Epithelial cell of prostate (primary cell): ENCODE data around the gene YKT6.

Source experiments
- DNase-seq: peaks from one replicate; pipeline ENCODE4 v3.0.0-alpha.2; 2011; ENCODE audit warnings: low read depth, low spot score
- H3K27ac ChIP-seq: fragments of 450-650 bp; 2 replicates; pipeline ENCODE4 v1.5.1; 2017; ENCODE audit warnings: mild to moderate bottlenecking

YKT6 gene

DNA sequence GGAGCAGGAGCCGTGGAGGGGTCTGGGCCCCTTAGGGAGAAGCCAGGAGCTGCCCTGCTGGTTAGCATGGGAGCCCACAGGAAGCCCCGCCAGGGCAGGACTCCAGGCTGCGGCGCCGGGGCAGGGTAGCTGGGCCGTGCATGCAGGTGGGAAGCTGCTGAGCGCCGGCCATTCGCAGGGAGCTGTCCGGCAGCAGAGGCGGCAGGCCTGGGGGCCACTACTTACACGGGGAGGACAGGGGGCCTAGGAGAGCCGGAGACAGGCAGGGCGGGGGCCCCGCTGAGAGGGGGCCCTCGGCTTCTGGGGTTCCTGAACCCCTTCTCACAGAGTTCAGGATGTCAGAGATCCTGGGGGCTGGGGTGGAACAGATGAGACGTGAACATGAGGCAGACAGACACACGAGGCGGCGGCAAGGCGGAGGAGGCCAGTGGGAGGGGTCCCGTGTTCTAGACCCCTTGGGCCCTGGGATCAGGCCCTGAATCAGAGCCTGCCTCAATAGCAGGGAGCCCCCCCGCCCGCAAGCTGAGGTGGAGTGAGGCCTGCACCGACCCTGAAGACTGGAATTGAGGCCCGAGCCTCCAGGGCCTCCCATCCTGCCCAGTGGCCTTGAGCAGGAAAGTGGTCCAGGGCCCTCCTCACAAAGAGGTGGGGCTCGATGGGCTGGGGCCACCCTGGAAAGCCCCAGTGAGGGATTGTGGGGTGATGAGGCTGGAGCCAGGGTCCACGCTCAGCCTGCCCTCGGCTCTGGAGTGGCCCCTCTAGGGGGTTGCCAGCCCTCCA lies 28.0 kb downstream of the YKT6 start:
- no peak for DNase-seq
- H3K27ac ChIP-seq = no peak overlapping the region

DNA sequence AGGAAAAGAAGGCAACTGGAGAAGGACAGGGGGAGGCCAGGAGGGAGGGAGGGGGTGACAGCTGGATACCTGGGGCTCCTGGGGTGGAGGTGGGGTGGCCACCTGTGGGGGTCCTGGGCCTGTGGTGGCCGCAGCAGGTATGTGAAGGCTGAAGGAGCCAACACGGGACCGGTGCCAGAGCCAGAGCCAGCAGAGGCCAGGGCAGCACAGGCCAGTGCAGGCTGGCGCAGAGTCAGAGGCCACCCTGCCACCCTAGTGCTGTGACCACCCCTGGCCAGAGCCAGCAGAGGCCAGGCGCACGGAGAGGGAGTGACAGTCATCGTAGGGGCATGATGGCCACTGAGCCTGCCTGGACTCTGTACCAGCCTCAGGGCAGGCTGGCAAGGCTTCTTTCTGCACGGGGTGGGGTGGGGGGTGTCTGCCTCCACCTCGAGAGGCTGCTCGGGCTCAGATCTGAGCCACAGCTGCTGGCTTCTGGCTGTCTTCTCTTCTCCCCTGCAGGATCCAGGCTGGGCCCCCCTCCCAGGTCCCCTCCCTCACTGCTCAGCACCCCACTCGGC lies 28.8 kb downstream of the YKT6 start:
- H3K27ac ChIP-seq = no peak overlapping the region
- no peak for DNase-seq

DNA sequence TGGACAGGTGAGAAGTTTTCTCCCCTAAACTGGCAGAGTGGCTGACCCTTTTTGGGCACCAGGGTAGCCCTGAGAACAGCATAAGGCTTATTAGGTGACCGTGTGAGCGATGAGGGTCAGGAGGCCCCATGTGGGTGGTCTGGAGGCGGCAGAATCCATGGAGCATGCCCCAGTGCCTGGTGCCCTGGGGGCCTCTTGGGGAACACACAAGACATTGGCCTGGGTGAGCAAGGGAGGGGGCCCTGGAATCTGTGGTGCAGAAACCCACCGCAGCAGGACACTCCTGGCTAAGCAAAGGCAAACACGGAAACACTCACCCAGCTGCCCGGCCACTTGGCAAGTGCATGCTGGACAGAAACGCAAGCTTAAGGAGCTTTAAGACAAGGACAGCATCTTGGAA lies 29.5 kb downstream of the YKT6 start:
- H3K27ac ChIP-seq = no peak overlapping the region
- DNase-seq = no peak

DNA sequence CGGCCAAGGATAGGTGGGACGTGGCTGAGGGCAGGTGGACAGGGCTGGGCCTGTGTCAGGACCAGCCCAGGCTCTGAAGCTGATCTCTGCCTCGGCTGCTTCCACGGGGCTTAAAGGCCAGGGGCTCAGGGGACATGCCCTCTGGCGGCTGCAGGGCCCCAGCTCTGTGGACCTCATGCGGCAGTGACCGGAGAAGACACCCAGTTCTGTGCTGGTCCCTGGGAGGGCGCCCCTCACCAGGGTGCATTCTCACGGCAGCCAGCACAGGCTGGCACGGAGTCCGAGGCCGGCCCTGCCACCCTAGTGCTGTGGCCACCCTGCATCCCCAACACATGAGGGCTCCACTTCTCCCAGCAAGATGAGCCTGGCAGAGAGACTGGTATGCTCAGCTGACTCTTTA lies 30.3 kb downstream of the YKT6 start:
- no peak overlapping the region for H3K27ac ChIP-seq

DNA sequence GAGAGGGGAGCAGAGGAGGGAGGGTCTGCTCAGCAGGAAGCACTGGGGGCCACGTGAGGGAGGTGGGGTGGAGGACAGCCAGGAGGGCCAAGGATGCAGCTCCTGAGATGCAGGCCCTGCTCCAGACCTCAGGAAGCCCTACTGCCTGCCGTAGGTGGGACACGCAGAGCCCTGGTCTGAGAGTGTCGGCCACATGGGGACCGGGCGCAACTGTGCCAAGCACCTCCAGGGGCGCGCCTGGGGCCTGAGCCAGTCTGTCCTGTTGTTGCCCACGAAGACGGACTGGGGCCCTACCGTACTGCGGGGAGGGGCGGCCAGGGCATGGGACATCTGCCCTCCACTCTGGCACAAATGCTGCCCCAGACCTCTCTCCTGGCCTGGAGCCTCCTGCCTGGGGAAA lies 31.6 kb downstream of the YKT6 start:
- no peak for DNase-seq

More for the DNA sequence above, 30.3 kb downstream of the YKT6 start:
- DNase-seq = no peak

DNA sequence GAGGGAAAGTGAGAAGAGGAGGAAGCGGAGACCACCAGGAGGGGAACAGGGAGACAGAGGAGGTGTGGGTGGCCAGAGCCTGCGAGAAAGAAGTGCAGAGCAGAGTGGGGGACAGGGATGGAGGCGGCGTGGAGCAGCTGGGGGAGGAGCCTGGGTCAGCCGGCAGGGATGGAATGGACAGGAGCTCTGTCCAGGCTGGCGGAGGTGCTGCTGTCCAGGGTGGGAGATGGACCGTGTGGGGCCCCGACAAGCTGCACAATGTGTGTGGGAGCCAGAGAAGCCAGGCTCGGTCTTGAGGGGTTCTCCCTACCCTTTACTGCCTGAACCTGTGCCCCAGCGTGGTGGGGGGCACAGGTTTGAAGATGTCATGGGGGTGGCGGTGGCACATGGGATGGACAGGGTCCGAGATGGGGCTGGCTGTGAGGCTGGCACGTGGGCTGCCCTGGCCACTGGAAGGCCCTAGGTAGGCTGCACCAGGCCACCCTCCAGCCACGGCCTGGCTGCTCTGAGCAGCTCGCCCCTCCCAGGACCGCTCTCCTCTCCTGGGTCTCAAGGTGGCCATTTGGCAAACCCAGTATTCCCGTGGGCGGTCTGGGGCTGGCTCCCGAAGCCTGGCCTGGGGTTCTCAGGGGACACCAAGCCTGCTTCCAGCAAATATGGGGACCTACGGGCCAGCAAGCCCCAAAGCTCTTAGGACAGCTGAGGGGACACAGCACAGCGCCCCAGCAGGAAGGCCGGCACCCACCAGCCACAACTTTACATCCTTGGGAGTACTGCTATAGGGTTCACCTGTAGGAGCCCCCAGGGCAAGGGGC lies 32.3 kb downstream of the YKT6 start:
- no peak overlapping the region for H3K27ac ChIP-seq
- no peak for DNase-seq

More for the DNA sequence above, 31.6 kb downstream of the YKT6 start:
- no peak overlapping the region for H3K27ac ChIP-seq

DNA sequence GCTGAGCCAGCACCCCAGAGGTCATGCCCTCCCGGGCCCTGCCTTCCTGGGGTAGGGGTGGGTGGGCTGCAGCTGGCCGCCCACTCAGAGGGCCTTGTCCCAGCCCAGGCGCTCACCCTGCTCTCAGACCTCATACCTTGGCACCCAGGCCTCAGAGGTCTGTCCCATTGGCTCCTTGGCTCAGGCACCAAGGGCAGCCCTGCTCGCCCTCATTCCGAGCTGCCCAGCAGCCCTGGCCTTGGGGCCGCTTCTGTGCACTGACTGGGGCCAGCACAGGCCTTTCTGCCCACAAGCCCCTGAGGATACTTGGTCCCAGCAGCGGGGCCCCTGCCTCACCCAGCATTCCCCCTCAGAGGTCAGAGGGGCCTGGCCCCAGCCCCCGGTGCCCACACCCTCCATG lies 34.3 kb downstream of the YKT6 start:
- H3K27ac ChIP-seq = no peak overlapping the region
- no peak for DNase-seq

DNA sequence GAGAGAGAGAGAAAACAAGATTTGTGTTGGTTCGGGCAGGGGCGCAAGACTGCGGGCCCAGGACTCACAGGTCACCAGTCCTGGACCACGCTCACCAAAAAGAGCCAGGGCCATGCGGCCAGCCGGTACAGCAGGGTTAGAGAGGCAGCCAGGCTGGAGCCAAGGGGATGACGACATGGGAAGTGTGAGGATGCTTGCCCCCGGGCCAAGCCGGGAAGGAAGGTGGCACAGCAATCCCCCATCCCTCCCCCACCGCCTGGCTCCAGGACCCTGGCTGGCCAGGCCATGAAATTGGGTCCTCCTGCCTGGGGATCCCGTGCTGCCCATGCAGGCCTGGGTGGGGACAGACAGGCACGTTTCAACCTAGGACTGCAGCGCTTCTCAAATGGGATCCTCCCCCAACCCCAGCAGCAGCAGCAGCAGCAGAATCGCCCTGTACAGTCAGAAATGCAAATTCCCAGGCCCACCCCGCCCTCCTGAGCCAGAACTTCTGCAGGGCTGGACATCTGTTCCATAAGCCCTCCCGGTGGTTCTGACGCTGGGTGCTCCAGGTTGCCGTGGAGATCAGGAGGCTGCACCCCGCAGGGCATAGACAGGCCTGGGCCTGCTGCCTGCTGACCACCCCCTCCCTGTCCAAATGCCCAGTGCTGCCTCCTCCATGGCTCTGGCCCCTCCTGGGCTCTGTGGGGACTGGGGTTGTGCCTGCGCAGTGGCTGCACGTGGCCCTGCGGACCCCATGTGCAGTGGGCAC lies 35.0 kb downstream of the YKT6 start:
- H3K27ac ChIP-seq = no peak overlapping the region
- no peak for DNase-seq

DNA sequence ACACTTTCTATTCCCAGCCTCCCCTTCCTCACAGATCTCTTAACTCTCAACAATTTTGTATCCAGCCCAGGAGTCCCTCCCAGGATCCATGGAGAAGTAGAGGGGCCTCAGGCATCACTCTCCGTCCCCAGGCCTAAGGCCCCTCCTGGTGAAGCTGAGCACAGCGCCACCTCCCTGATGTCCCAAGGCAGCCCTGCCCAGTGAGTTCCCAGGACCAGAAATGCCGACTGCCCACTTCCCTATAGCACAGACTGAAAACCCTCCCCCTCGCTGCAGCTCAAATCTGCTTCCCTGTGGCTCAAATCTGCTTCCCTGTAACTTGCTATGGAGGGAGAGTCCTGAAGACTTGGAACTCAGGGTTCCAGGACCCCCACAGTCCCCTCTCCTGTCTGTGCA lies 35.6 kb downstream of the YKT6 start:
- no peak for DNase-seq
- no peak overlapping the region for H3K27ac ChIP-seq

DNA sequence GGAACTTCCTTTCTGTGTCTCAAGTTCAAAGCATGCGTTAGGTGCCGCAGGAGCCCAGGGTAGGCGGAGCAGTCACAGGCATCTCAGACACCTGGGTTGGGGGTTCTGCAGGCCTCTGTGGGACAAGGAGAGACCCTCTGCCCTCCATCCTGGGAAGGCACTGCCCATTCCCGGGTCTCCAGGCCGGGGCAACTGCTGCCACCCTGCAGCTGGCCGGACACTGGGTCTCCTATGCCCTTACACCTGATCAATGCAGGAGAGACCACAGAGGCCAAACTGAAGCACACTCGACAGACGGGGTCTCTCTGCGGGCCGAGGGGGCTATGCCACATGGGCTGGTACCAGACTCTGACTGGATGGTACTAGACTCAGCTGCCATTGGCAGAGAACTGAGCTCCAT lies 36.9 kb downstream of the YKT6 start:
- H3K27ac ChIP-seq = no peak overlapping the region
- no peak for DNase-seq

DNA sequence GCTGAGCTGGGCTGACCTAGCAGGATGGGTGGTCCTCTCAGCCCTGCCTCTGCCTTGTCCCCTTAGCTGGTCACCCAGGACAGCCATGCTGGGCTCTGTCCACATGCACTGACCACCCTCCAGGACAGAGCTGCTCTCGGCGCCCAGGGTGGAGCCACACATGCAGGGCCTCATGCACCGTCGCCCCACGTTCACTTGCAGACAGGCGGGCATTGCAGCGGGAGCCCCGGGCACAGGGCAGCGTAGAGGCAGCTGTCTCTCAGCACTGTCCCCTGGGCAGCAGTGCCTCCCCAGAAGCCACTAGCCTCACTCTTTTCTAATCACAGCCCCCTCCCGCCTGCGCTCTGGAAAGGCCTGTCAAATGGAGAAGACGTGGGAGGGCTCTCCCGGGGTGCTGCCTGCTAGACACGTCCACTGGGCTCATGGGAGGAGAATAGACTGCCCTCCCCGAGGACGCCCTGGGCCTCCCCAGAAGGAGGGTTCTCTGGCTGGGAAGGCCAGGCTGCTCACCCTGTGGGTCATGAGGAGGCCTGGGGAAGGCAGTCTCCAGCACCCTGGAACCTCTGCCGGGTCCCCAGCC lies 37.4 kb downstream of the YKT6 start:
- no peak overlapping the region for H3K27ac ChIP-seq
- DNase-seq = no peak

DNA sequence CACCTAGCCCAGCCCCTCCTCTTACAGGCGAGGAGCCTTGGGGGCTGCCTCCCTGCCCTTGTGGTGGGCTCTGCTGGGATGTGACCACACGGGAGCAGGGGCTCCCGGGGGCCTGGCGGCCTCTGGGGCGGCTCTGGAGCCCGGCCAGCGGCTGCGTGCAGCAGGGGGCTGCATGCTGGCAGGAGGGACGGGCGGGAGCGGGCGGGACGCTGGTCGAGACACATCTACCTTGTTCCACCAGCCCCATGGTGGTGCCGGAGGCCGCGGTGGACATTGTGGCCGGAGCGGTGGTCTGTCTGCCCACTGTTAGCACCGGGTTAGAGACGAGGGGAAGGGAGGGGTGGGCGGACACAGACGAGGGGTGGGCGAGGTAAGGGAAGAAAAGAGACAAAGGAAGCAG lies 38.6 kb downstream of the YKT6 start:
- DNase-seq = no peak
- no peak overlapping the region for H3K27ac ChIP-seq

DNA sequence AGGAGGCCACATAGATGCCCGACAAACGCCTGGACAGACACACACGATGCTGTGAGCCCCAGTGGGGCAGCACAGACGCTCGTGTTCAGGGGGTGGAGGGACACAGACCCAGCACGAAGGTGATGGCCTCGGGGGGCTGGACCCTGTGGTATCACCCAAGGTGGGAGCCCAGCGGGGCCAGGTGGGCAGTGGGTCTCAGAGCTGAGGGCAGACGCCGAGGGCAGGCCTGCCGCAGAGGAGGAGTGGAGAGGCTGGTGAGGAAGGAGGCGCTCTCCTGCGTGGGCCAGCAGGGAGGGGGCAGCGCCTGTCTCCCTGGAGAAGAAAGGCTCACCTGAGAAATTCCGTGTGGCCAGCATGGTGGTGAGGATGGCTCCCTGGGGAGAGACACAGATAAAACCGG lies 39.6 kb downstream of the YKT6 start:
- no peak for DNase-seq

DNA sequence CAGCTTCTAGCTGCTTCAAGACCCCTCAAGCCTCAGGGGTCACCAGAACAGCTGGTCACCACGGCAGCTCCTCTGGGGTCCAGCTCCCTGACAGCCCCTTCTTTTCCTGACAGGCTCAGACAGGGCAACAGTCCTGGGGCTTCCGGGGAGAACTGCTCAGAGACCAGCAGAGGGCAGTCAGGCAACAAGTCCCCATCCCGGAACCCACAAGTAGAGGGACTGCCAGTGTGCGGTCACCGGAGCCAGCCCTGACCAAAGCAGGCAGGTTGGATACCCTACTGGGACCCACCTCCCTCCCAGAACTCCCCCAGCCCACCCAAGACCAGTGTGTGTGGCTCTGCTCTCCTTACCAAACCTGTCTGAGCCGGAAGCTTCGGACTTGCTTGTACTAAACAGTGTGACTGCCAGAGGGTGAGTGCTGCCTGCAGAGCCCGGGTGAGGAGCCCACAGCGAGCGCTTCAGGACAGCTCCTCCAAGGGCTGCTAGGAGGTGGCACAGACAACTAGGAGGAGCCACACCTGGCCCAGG lies 40.3 kb downstream of the YKT6 start:
- no peak overlapping the region for H3K27ac ChIP-seq
- DNase-seq = peak; percentile 29

More for the DNA sequence above, 39.6 kb downstream of the YKT6 start:
- H3K27ac ChIP-seq = no peak overlapping the region

DNA sequence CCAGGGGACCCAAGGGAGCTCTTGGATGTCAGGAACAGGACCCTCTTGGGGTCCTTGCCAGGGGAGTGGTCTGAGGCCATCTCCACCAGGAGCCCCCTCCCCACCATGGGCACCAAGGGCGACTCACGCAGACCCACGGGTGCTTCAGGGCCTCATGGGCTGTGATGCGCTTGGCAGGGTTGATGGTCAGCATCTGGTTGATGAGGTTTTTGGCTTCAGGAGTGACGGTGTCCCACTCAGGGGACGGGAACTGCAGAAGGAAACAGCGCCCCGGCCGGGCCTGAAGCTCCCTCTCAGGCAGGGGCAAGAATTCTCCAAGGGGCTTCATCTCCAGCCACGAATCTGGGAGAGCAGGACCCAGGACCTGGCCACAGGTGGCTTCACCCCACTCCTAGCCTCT lies 41.3 kb downstream of the YKT6 start:
- H3K27ac ChIP-seq = no peak overlapping the region

DNA sequence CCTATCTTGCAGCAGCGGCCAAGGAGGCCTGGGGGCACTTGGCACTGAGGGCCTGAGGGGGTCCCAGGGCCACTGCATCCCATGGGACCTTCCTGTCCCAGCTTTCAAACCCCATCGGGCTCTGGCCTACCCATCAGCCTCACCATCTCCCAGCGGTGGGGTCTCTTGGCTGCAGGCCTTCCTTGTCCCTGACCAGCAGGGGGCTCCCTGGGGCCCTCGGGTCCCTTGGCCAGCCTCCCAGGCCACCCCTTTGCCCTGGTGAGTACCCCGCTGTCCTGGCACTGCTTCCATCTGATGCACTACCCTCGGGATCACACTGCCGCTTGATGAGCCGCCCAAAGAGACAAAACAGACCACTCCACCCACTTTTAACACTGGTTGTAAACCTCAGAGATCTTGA lies 43.5 kb downstream of the YKT6 start:
- H3K27ac ChIP-seq = no peak overlapping the region
- no peak for DNase-seq

More for the DNA sequence above, 41.3 kb downstream of the YKT6 start:
- DNase-seq = no peak

DNA sequence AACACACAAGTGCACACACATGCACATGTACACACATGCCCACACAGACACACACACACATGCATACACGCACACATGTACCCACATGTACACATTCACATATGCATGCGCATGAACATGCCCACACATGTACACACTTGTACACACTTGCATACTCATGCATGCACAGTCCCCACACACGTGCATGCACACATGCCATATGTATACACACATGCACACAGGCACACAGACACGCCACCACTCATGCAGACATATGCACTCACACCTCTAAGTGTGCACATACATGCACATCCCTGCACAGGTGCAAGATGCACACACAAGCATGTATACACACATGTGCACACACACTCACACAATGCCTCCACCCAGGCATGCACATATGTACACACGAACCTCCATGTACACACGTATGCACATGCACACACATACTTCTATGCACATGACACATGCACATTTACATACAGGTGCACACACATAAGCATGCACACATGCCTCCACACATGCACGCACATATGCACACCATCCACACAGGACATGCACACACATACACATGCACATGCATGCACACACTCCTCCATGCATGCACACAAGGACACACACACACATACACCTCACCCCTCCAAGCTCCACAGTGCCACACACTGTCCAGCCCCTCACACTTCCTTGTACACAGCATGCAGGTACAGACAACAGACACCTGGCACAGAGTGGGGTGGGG lies 45.8 kb downstream of the YKT6 start:
- no peak for DNase-seq

DNA sequence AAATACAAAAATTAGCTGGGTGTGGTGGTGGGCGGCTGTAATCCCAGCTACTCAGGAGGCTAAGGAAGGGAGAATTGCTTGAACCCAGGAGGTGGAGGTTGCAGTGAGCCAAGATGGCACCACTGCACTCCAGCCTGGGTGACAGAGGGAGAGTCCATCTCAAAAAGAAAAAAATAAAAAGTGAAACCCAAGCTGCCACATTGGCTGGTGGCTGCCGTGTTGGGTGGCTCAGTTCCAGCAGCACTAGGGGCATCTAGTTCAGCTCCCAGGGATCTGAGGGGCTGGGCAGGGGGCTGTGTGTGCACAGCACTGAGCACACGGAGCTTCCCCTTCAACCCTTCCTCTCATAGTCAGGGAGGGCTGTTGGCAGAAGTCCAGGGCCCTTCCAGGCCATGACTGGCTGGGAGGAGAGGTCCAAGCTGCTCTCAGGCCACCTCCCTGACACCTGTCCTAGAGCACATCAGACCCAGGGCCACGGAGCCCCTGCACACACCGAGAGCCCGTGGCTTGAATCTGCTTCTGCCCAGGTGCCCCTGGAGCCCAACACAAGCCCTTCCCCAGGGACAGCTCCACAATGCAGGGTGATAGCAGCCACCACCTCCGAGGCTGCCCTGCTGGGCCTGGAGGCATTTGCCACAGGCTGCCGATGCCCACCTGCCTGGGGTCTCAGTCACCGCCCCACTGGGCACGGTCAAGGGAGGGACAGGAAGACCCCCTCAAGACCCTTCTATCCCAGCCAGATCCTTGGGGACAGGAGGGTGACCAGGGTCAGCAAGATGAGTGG lies 47.3 kb downstream of the YKT6 start:
- DNase-seq = no peak
- no peak overlapping the region for H3K27ac ChIP-seq

More for the DNA sequence above, 45.8 kb downstream of the YKT6 start:
- no peak overlapping the region for H3K27ac ChIP-seq
